Esophagus squamous epithelium (tissue), 5 donors: ENCODE results near the gene DHRS7. TPM values are rescaled to one million over a fixed set of nuclear protein-coding genes. Genes with fewer than 3 reads are reported as not detected.
"Not testable (repeated sequence)": the region's sequence is repeated elsewhere in the genome, so short reads cannot be mapped to it uniquely, and the experiment has no call there.

Experiments used
- DNase-seq: peaks from one replicate; lab custom pipeline; 2025; lab: John Stamatoyannopoulos, UW
- H3K27ac ChIP-seq, 4 donors: fragments of 200-600 bp; sonication (generic); one replicate each; pipeline ENCODE4 v1.5.1; 2016 to 2019; ENCODE audit warnings: mild to moderate bottlenecking in 1 of 4
- H3K27me3 ChIP-seq, 4 donors: fragments of 200-600 bp; sonication (generic); 1 replicate in 3 of 4; 2 replicates in 1 of 4; pipeline versions ENCODE4 v1.5.1 to v1.6.0; 2017 to 2021; ENCODE audit warnings: antibody characterized with exemption in 1 of 4
- H3K36me3 ChIP-seq, 3 donors: fragments of 200-600 bp; sonication (generic); one replicate each; pipeline ENCODE4 v1.5.1; 2016 to 2019
- H3K4me1 ChIP-seq, 3 donors: fragments of 200-600 bp; sonication (generic); one replicate each; pipeline ENCODE4 v1.5.1; 2017 to 2019
- H3K4me3 ChIP-seq, 4 donors: fragments of 200-600 bp; sonication (generic); 1 replicate in 3 of 4; 2 replicates in 1 of 4; pipeline ENCODE4 v1.5.1; 2016 to 2019; ENCODE audit warnings: mild to moderate bottlenecking in 2 of 4, moderate library complexity in 1 of 4
- H3K9me3 ChIP-seq, 3 donors: fragments of 200-600 bp; sonication (generic); one replicate each; pipeline ENCODE4 v1.5.1; 2016 to 2019
- CTCF ChIP-seq, 6 experiments: fragments of 450-650 bp in 4 of 6; fragments of 200-600 bp in 2 of 6; sonication (generic) in 2 of 6; IDR thresholded peaks; one replicate each; pipeline ENCODE4 v1.5.1; 2016 to 2019; ENCODE audit warnings: antibody characterized with exemption in 6 of 6, mild to moderate bottlenecking in 4 of 6, moderate library complexity in 4 of 6
- POLR2A ChIP-seq, 4 donors: fragments of 450-650 bp; IDR thresholded peaks; one replicate each; pipeline ENCODE4 v1.6.1; 2017; ENCODE audit warnings: antibody characterized with exemption in 4 of 4, mild to moderate bottlenecking in 4 of 4, moderate library complexity in 3 of 4
- WGBS, 2 donors: methylation state at CpG; one replicate each; pipeline ENCODE4 v1.1.5; 2018; 5-methylcytosine and 5-hydroxymethylcytosine counted together
- intact Hi-C: fragments of 100-400 bp; cut with DNase I; formaldehyde crosslinking; loops from one replicate; pipeline ENCODE4 v1.15.0; 2022
- total RNA-seq, 4 donors: library from RNA; depleted of rRNA; stranded (reverse); fragments of >200 nt; gene quantifications; one replicate each; pipeline ENCODE4 v1.1.0, GENCODE V29; 2016
- donor health status: DM: yes; HTN: yes; CAD: no.

The DHRS7 gene
- total RNA-seq, 4 donors from 2014 or later, result 43.1 to 82.0 (median 60.1) TPM

- 34 to 43% methylated on average over 2 of the region's 2 CpGs for WGBS, 2 donors
- H3K27me3 ChIP-seq, result no peaks in the 10 kb centered on the region
- no peak overlapping the region for H3K4me3 ChIP-seq
- no peak overlapping the region for H3K27ac ChIP-seq
- DNase-seq, result no peak
- peaks cover 0 to 21% (median 3%) of the 10 kb centered on the region in 3 donors for H3K4me1 ChIP-seq
- TF ChIP-seq POLR2A (IDR thresholded peaks at IDR 0.05) (no peak), CTCF (IDR thresholded peaks at IDR 0.05) (no peak)
- H3K9me3 ChIP-seq, result no peaks in the 10 kb centered on the region
- H3K36me3 ChIP-seq, result peaks cover 0 to 9% (median 0%) of the 10 kb centered on the region in 3 donors
- intact Hi-C loops, result no loop called here
Observed at GRCh38 chr14:60102389-60102788, 62.8 kb downstream of the DHRS7 start.

- WGBS, 2 donors, result 88 to 90% methylated on average over 1 of the region's 1 CpG
- Histone ChIP-seq H3K9me3 (no peaks in the 10 kb centered on the region), H3K4me1 (peaks cover 0 to 21% (median 3%) of the 10 kb centered on the region in 3 donors), H3K36me3 (peaks cover 0 to 14% (median 0%) of the 10 kb centered on the region in 3 donors), H3K27me3 (no peaks in the 10 kb centered on the region), H3K27ac (no peak overlapping the region), H3K4me3 (no peak overlapping the region)
- TF ChIP-seq CTCF (IDR thresholded peaks at IDR 0.05), result no peak
- TF ChIP-seq POLR2A (IDR thresholded peaks at IDR 0.05), result no peak
- intact Hi-C loops, result no loop called here
- DNase-seq, result no peak
Observed at GRCh38 chr14:60101786-60102185, 63.4 kb downstream of the DHRS7 start.

- WGBS, 2 donors, result 87 to 89% methylated on average over 7 of the region's 7 CpGs
- H3K4me1 ChIP-seq, result peaks cover 0 to 29% (median 3%) of the 10 kb centered on the region in 3 donors
- intact Hi-C loops, result loop anchor here (10.0 kb wide), 2 partner anchors 65 to 145 kb away; partner anchors contain the start of genes DHRS7 and PPM1A
- H3K9me3 ChIP-seq, DNase-seq, H3K4me3 ChIP-seq, H3K27me3 ChIP-seq, H3K27ac ChIP-seq: not testable (repeated sequence)
- peaks cover 0 to 14% (median 0%) of the 10 kb centered on the region in 3 donors for H3K36me3 ChIP-seq
Observed at GRCh38 chr14:60099855-60100254, 65.3 kb downstream of the DHRS7 start.

- peaks cover 0 to 44% (median 15%) of the 10 kb centered on the region in 3 donors for H3K4me1 ChIP-seq
- H3K36me3 ChIP-seq, result peaks cover 0 to 14% (median 0%) of the 10 kb centered on the region in 3 donors
- WGBS, 2 donors, result 93 to 96% methylated on average over 6 of the region's 6 CpGs
- H3K9me3 ChIP-seq, result no peaks in the 10 kb centered on the region
- no peaks in the 10 kb centered on the region for H3K27me3 ChIP-seq
- TF ChIP-seq CTCF (IDR thresholded peaks at IDR 0.05) (no peak), POLR2A (IDR thresholded peaks at IDR 0.05) (no peak)
- H3K27ac ChIP-seq, result no peak overlapping the region
- no peak overlapping the region for H3K4me3 ChIP-seq
- intact Hi-C loops, result loop anchor here (10.0 kb wide), 2 partner anchors 67 to 147 kb away; partner anchors contain the start of genes DHRS7 and PPM1A
- no peak for DNase-seq
Observed at GRCh38 chr14:60097974-60098373, 67.2 kb downstream of the DHRS7 start.

- Histone ChIP-seq H3K27me3 (no peaks in the 10 kb centered on the region), H3K27ac (peak overlapping the region in 1 of 4 donors; percentile 39), H3K4me3 (no peak overlapping the region), H3K36me3 (peaks cover 0 to 14% (median 0%) of the 10 kb centered on the region in 3 donors), H3K4me1 (peaks cover 0 to 43% (median 12%) of the 10 kb centered on the region in 3 donors), H3K9me3 (no peaks in the 10 kb centered on the region)
- DNase-seq, result no peak
- 31 to 67% methylated on average over 3 of the region's 3 CpGs for WGBS, 2 donors
- intact Hi-C loops, result loop anchor here (10.0 kb wide), 2 partner anchors 69 to 149 kb away; partner anchors contain the start of genes DHRS7 and PPM1A
- no peak for TF ChIP-seq POLR2A (IDR thresholded peaks at IDR 0.05)
- no peak for TF ChIP-seq CTCF (IDR thresholded peaks at IDR 0.05)
Observed at GRCh38 chr14:60095781-60096450, 69.3 kb downstream of the DHRS7 start.
